Neural progenitor cell (in vitro differentiated cells): Measurements from ENCODE around the gene OR4C45. TPM values are rescaled to one million over a fixed set of nuclear protein-coding genes. Genes with fewer than 3 reads are reported as not detected.
"Not testable (repeated sequence)": the region's sequence is repeated elsewhere in the genome, so short reads cannot be mapped to it uniquely, and the experiment has no call there.

Experiments
- DNase-seq: peaks from one replicate; pipeline ENCODE4 v3.0.0-alpha.2; 2016; ENCODE audit warnings: low spot score
- H2AFZ ChIP-seq: fragments of 200-600 bp; sonication (generic); replicated peaks from 2 replicates; pipeline ENCODE4 v1.6.1; 2016; ENCODE audit warnings: antibody characterized with exemption
- H3F3A ChIP-seq: fragments of 200-600 bp; sonication (generic); 2 replicates; pipeline ENCODE4 v1.6.1; 2016; ENCODE audit warnings: antibody characterized with exemption, low read depth
- H3K27ac ChIP-seq: fragments of 200-600 bp; sonication (generic); 2 replicates; pipeline ENCODE4 v1.5.1; 2016; ENCODE audit warnings: mild to moderate bottlenecking
- H3K27me3 ChIP-seq: fragments of 200-600 bp; sonication (generic); 2 replicates; pipeline ENCODE4 v1.6.1; 2016; ENCODE audit warnings: mild to moderate bottlenecking, moderate library complexity
- H3K36me3 ChIP-seq: fragments of 200-600 bp; sonication (generic); 2 replicates; pipeline ENCODE4 v1.5.1; 2016
- H3K4me1 ChIP-seq: fragments of 200-600 bp; sonication (generic); 2 replicates; pipeline ENCODE4 v1.6.1; 2016; ENCODE audit warnings: mixed run types
- H3K4me2 ChIP-seq: fragments of 200-600 bp; sonication (generic); 2 replicates; pipeline ENCODE4 v1.6.1; 2016
- H3K4me3 ChIP-seq: fragments of 200-600 bp; sonication (generic); 2 replicates; pipeline ENCODE4 v1.5.1; 2016
- H3K79me2 ChIP-seq: fragments of 200-600 bp; sonication (generic); 2 replicates; pipeline ENCODE4 v1.6.1; 2016; ENCODE audit warnings: low read depth
- H3K9ac ChIP-seq: fragments of 200-600 bp; sonication (generic); 2 replicates; pipeline ENCODE4 v1.6.1; 2016
- H3K9me3 ChIP-seq: fragments of 200-600 bp; sonication (generic); 2 replicates; pipeline ENCODE4 v1.5.1; 2016; ENCODE audit warnings: low read depth
- H4K20me1 ChIP-seq: fragments of 200-600 bp; sonication (generic); 2 replicates; pipeline ENCODE4 v1.6.1; 2016; ENCODE audit warnings: low read depth
- H3K27ac Mint-ChIP-seq: 3 replicates; pipeline ENCODE4 v1.8.0; 2021; ENCODE audit warnings: mixed read lengths
- H3K27me3 Mint-ChIP-seq: 2 replicates; pipeline ENCODE4 v1.8.0; 2022; ENCODE audit warnings: low read depth, mild to moderate bottlenecking, inconsistent platforms, moderate library complexity, mixed read lengths; ENCODE audit not compliant: insufficient read depth
- H3K36me3 Mint-ChIP-seq: 3 replicates; pipeline ENCODE4 v1.8.0; 2021; ENCODE audit warnings: mixed read lengths
- H3K4me1 Mint-ChIP-seq: 3 replicates; pipeline ENCODE4 v1.8.0; 2021; ENCODE audit warnings: mixed read lengths
- H3K4me3 Mint-ChIP-seq: 3 replicates; pipeline ENCODE4 v1.8.0; 2021; ENCODE audit warnings: mild to moderate bottlenecking, moderate library complexity, mixed read lengths
- H3K9me3 Mint-ChIP-seq: 3 replicates; pipeline ENCODE4 v1.8.0; 2020; ENCODE audit warnings: mixed read lengths
- CTCF ChIP-seq: fragments of 200-600 bp; sonication (generic); IDR thresholded peaks from 2 replicates; pipeline ENCODE4 v1.5.1; 2017; ENCODE audit warnings: antibody characterized with exemption, mild to moderate bottlenecking
- EZH2 ChIP-seq: fragments of 200-600 bp; sonication (generic); IDR thresholded peaks from 2 replicates; pipeline ENCODE4 v1.6.1; 2017; ENCODE audit warnings: antibody characterized with exemption, mild to moderate bottlenecking, moderate library complexity
- EZH2phosphoT487 ChIP-seq: fragments of 200-600 bp; sonication (generic); IDR thresholded peaks from 2 replicates; pipeline ENCODE4 v1.6.1; 2017; ENCODE audit warnings: antibody characterized with exemption
- total RNA-seq: library from RNA; depleted of rRNA; stranded (reverse); fragments of >200 nt; gene quantifications from 2 replicates; pipeline ENCODE4 v1.2.3, GENCODE V29; 2015; ENCODE audit warnings: low replicate concordance

OR4C45 gene
- not detected in 2 replicates for total RNA-seq

GRCh38 chr11:50032574-50032973 lies at the start of gene OR4C45:
OR4C45 (plus strand) TSS chr11:50032874.
- Histone ChIP-seq H3F3A (no peaks in the 10 kb centered on the region), H3K27me3 (no peaks in the 10 kb centered on the region), H3K9ac (no peak within 1 kb of the TSS), H3K36me3 (no peaks in the 10 kb centered on the region), H3K79me2 (no peaks in the 10 kb centered on the region), H3K4me1 (no peaks in the 10 kb centered on the region), H2AFZ (no peak within 1 kb of the TSS), H3K4me2 (no peak within 1 kb of the TSS), H3K4me3 (no peak within 1 kb of the TSS), H3K27ac (no peak within 1 kb of the TSS), H3K9me3 (peaks cover 28% of the 10 kb centered on the region), H4K20me1 (no peaks in the 10 kb centered on the region)
- H3K27me3 Mint-ChIP-seq, result peaks cover 2% of the 10 kb centered on the region
- H3K27ac Mint-ChIP-seq, result no peak within 1 kb of the TSS
- H3K4me3 Mint-ChIP-seq, result no peak within 1 kb of the TSS
- no peaks in the 10 kb centered on the region for H3K4me1 Mint-ChIP-seq
- peaks cover 28% of the 10 kb centered on the region for H3K9me3 Mint-ChIP-seq
- no peaks in the 10 kb centered on the region for H3K36me3 Mint-ChIP-seq
- TF ChIP-seq CTCF, result no peak
- TF ChIP-seq EZH2phosphoT487, result no peak
- TF ChIP-seq EZH2, result no peak
- DNase-seq, result no peak

GRCh38 chr11:49995565-49995964 lies 37.1 kb upstream of the OR4C45 start:
- H3K27ac Mint-ChIP-seq, result no peak overlapping the region
- Histone ChIP-seq H3K27me3 (no peaks in the 10 kb centered on the region), H3K9me3 (peaks cover 40% of the 10 kb centered on the region), H3K4me3 (no peak overlapping the region), H3F3A (no peaks in the 10 kb centered on the region), H3K9ac (no peak overlapping the region), H4K20me1 (no peaks in the 10 kb centered on the region), H3K4me2 (no peak overlapping the region), H3K4me1 (no peaks in the 10 kb centered on the region), H3K27ac (no peak overlapping the region), H3K36me3 (no peaks in the 10 kb centered on the region), H2AFZ (no peak overlapping the region), H3K79me2 (no peaks in the 10 kb centered on the region)
- H3K9me3 Mint-ChIP-seq, result peaks cover 12% of the 10 kb centered on the region
- no peak overlapping the region for H3K4me3 Mint-ChIP-seq
- peak; percentile 45 for DNase-seq
- no peaks in the 10 kb centered on the region for H3K36me3 Mint-ChIP-seq
- H3K27me3 Mint-ChIP-seq, result no peaks in the 10 kb centered on the region
- TF ChIP-seq CTCF (peak; percentile 43), EZH2 (no peak), EZH2phosphoT487 (no peak)
- H3K4me1 Mint-ChIP-seq, result no peaks in the 10 kb centered on the region

- no peak overlapping the region for H3K4me3 ChIP-seq
- H3K9me3 ChIP-seq, result peaks cover 33% of the 10 kb centered on the region
- H3K9ac ChIP-seq, result no peak overlapping the region
- Mint-ChIP-seq H3K36me3 (no peaks in the 10 kb centered on the region), H3K27ac (no peak overlapping the region), H3K4me1 (no peaks in the 10 kb centered on the region), H3K4me3 (no peak overlapping the region), H3K27me3 (peaks cover 2% of the 10 kb centered on the region), H3K9me3 (peaks cover 33% of the 10 kb centered on the region)
- no peak for DNase-seq
- H3K36me3 ChIP-seq, result no peaks in the 10 kb centered on the region
- no peaks in the 10 kb centered on the region for H3F3A ChIP-seq
- no peaks in the 10 kb centered on the region for H4K20me1 ChIP-seq
- H3K27ac ChIP-seq, result no peak overlapping the region
- no peaks in the 10 kb centered on the region for H3K4me1 ChIP-seq
- H3K79me2 ChIP-seq, result no peaks in the 10 kb centered on the region
- H2AFZ ChIP-seq, result no peak overlapping the region
- no peak for TF ChIP-seq CTCF
- TF ChIP-seq EZH2phosphoT487, result no peak
- no peak for TF ChIP-seq EZH2
- H3K27me3 ChIP-seq, result no peaks in the 10 kb centered on the region
- no peak overlapping the region for H3K4me2 ChIP-seq
Observed at GRCh38 chr11:50030193-50030592, 2.5 kb upstream of the OR4C45 start.

- H3K9me3 ChIP-seq, result peaks cover 20% of the 10 kb centered on the region
- not testable (repeated sequence) for H3K36me3 Mint-ChIP-seq, H3K4me3 ChIP-seq, H2AFZ ChIP-seq, H3K4me1 ChIP-seq, H3K36me3 ChIP-seq, H3K4me1 Mint-ChIP-seq, H3F3A ChIP-seq, H3K4me2 ChIP-seq, H3K9ac ChIP-seq, DNase-seq, H3K27me3 ChIP-seq, H4K20me1 ChIP-seq, H3K4me3 Mint-ChIP-seq, H3K79me2 ChIP-seq, H3K27ac ChIP-seq, H3K27ac Mint-ChIP-seq, H3K27me3 Mint-ChIP-seq
- H3K9me3 Mint-ChIP-seq, result peaks cover 20% of the 10 kb centered on the region
Observed at GRCh38 chr11:50036239-50036638, 3.6 kb downstream of the OR4C45 start.
